OCI-LY1 (cell line): ENCODE data around the gene MIP.

ENCODE experiments used
- EZH2 ChIP-seq: fragments of 200-600 bp; sonication (generic), shearing (Covaris generic); IDR thresholded peaks from 2 replicates; pipeline ENCODE4 v1.8.0; 2017; ENCODE audit warnings: borderline replicate concordance, mixed run types, mild to moderate bottlenecking, antibody characterized with exemption, low read length, moderate library complexity, mixed read lengths
- TF ChIP-seq, protein P1 (sequence below): fragments of 200-600 bp; sonication (generic), shearing (Covaris generic); IDR thresholded peaks from 2 replicates; pipeline ENCODE4 v1.5.1; 2017; ENCODE audit warnings: mild to moderate bottlenecking, antibody characterized with exemption, low read length, moderate library complexity, mixed read lengths

DNA sequence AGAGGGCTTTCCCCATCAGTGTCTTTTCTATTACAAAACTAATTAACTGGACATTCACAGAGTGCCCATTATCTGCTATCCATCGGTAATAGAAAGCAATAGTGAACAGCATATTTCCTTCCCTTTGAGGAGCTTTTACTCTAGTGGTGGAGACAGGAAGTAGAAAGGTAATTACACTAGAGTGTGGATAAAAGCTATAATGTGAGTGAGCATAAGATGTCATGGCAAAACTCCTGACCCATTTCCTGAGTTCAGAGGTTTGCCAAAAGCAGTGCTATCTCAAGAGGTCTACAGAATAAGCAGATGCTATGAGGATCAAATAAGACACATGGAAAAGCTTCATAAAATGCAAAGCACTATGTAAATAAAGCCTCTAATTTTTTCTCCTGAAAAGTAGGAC lies 29.3 kb downstream of the MIP start:
- TF ChIP-seq, protein P1, sequence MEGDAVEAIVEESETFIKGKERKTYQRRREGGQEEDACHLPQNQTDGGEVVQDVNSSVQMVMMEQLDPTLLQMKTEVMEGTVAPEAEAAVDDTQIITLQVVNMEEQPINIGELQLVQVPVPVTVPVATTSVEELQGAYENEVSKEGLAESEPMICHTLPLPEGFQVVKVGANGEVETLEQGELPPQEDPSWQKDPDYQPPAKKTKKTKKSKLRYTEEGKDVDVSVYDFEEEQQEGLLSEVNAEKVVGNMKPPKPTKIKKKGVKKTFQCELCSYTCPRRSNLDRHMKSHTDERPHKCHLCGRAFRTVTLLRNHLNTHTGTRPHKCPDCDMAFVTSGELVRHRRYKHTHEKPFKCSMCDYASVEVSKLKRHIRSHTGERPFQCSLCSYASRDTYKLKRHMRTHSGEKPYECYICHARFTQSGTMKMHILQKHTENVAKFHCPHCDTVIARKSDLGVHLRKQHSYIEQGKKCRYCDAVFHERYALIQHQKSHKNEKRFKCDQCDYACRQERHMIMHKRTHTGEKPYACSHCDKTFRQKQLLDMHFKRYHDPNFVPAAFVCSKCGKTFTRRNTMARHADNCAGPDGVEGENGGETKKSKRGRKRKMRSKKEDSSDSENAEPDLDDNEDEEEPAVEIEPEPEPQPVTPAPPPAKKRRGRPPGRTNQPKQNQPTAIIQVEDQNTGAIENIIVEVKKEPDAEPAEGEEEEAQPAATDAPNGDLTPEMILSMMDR, result no peak
- no peak for TF ChIP-seq EZH2
